IMR-90 (cell line): Measurements from ENCODE around the gene PCYT1B. TPM values are rescaled to one million over a fixed set of nuclear protein-coding genes. Genes with fewer than 3 reads are reported as not detected.

ENCODE experiments used
- ATAC-seq: fragments of 200-7000 bp; cut with Tn5 transposase; 2 replicates; pipeline ENCODE4 v1.9.1; 2020; ENCODE audit warnings: low read depth, mild to moderate bottlenecking, moderate library complexity
- BruUV-seq: library from RNA; stranded (reverse); fragments of 400-500 nt; replicated peaks from 2 replicates; lab custom pipeline; 2021; lab: Mats Ljungman, UMichigan
- CTCF ChIA-PET: fragments of 300-600 bp; formaldehyde crosslinking; extraction: SDS; loops from one replicate; lab custom pipeline; 2021; ENCODE audit warnings: antibody characterized with exemption; lab: Yijun Ruan, JAX
- POLR2A ChIA-PET: fragments of 300-600 bp; sonication (Branson Sonifier 250); formaldehyde crosslinking; loops from one replicate; lab custom pipeline; 2022; ENCODE audit warnings: antibody characterized with exemption; ENCODE audit not compliant: unreplicated experiment; lab: Charles Lee
- DNase-seq: peaks from one replicate; pipeline ENCODE4 v3.0.0; 2013
- H2AFZ ChIP-seq: replicated peaks from 2 replicates; pipeline ENCODE3; 2013; ENCODE audit warnings: low read length, mild to moderate bottlenecking; ENCODE audit not compliant: poor library complexity
- H2AK5ac ChIP-seq: 2 replicates; pipeline ENCODE4 v1.6.1; 2013; ENCODE audit warnings: low read depth, low read length, inconsistent platforms
- H2AK9ac ChIP-seq: replicated peaks from 2 replicates; pipeline ENCODE3; 2013; ENCODE audit warnings: mild to moderate bottlenecking, low read depth, low read length, moderate library complexity; ENCODE audit not compliant: poor library complexity
- H2BK120ac ChIP-seq: 2 replicates; pipeline ENCODE4 v1.6.1; 2013; ENCODE audit warnings: low read depth, low read length, inconsistent platforms
- H2BK15ac ChIP-seq: 3 replicates; pipeline ENCODE4 v1.6.1; 2013; ENCODE audit warnings: low read depth, low read length, inconsistent platforms
- H2BK20ac ChIP-seq: 2 replicates; pipeline ENCODE4 v1.6.1; 2013; ENCODE audit warnings: low read depth, mild to moderate bottlenecking, inconsistent platforms, low read length, moderate library complexity
- H2BK5ac ChIP-seq: 2 replicates; pipeline ENCODE4 v1.6.1; 2013; ENCODE audit warnings: mild to moderate bottlenecking, low read depth, low read length, inconsistent platforms; ENCODE audit not compliant: poor library complexity, severe bottlenecking
- H3K14ac ChIP-seq: replicated peaks from 2 replicates; pipeline ENCODE4 v1.6.1; 2013; ENCODE audit warnings: low read depth, low read length, inconsistent platforms
- H3K18ac ChIP-seq: 2 replicates; pipeline ENCODE4 v1.6.1; 2013; ENCODE audit warnings: low read depth, low read length, control low read depth
- H3K23ac ChIP-seq: 2 replicates; pipeline ENCODE4 v1.6.1; 2013; ENCODE audit warnings: low read depth, low read length, inconsistent platforms
- H3K27ac ChIP-seq: 2 replicates; pipeline ENCODE4 v1.5.1; 2013; ENCODE audit warnings: mild to moderate bottlenecking, control low read depth, low read length; ENCODE audit not compliant: insufficient read depth
- H3K27me3 ChIP-seq: 2 replicates; pipeline ENCODE4 v1.6.1; 2013; ENCODE audit warnings: low read length; ENCODE audit not compliant: control insufficient read depth, insufficient read depth
- H3K36me3 ChIP-seq: 2 replicates; pipeline ENCODE4 v1.6.1; 2013; ENCODE audit warnings: low read length, mixed read lengths; ENCODE audit not compliant: control insufficient read depth, insufficient read depth
- H3K4ac ChIP-seq: 2 replicates; pipeline ENCODE4 v1.6.1; 2013; ENCODE audit warnings: low read depth, low read length, inconsistent platforms
- H3K4me1 ChIP-seq: 2 replicates; pipeline ENCODE4 v1.6.1; 2013; ENCODE audit warnings: low read length, mixed read lengths; ENCODE audit not compliant: control insufficient read depth, insufficient read depth
- H3K4me2 ChIP-seq: 2 replicates; pipeline ENCODE4 v1.6.1; 2013; ENCODE audit warnings: low read depth, mild to moderate bottlenecking, control low read depth, low read length, moderate library complexity
- H3K4me3 ChIP-seq: 2 replicates; pipeline ENCODE4 v1.5.1; 2013; ENCODE audit warnings: low read depth, mild to moderate bottlenecking, control low read depth, low read length, moderate library complexity; ENCODE audit not compliant: insufficient read depth
- H3K56ac ChIP-seq: 2 replicates; pipeline ENCODE4 v1.6.1; 2013; ENCODE audit warnings: low read length, inconsistent platforms; ENCODE audit not compliant: insufficient read depth; ENCODE audit errors: extremely low read depth
- H3K79me1 ChIP-seq, 2 experiments: 2 replicates each; pipeline ENCODE4 v1.6.1; 2013; ENCODE audit warnings: low read length in 2 of 2, inconsistent platforms in 1 of 2, low read depth in 1 of 2
- H3K9ac ChIP-seq: 2 replicates; pipeline ENCODE4 v1.6.1; 2013; ENCODE audit warnings: low read depth, low read length, control low read depth
- H3K9me1 ChIP-seq: 2 replicates; pipeline ENCODE4 v1.6.1; 2013; ENCODE audit warnings: low read length, inconsistent platforms; ENCODE audit not compliant: insufficient read depth
- H3K9me3 ChIP-seq: 2 replicates; pipeline ENCODE4 v1.6.1; 2013; ENCODE audit warnings: low read length; ENCODE audit not compliant: control insufficient read depth, insufficient read depth
- H4K20me1 ChIP-seq: 2 replicates; pipeline ENCODE4 v1.6.1; 2013; ENCODE audit warnings: low read length, inconsistent platforms; ENCODE audit not compliant: insufficient read depth
- H4K5ac ChIP-seq: 2 replicates; pipeline ENCODE4 v1.6.1; 2013; ENCODE audit warnings: mild to moderate bottlenecking, low read depth, low read length, control low read depth
- H4K8ac ChIP-seq, 2 experiments: 2 replicates each; pipeline ENCODE4 v1.6.1; 2013; ENCODE audit warnings: low read depth in 2 of 2, low read length in 2 of 2, control low read depth in 1 of 2, inconsistent platforms in 1 of 2
- H4K91ac ChIP-seq: 2 replicates; pipeline ENCODE4 v1.6.1; 2013; ENCODE audit warnings: low read depth, low read length, inconsistent platforms; ENCODE audit not compliant: insufficient read depth
- BHLHE40 ChIP-seq: fragments of 150-350 bp; IDR thresholded peaks from 2 replicates; pipeline ENCODE4 v1.6.1; 2016; ENCODE audit warnings: mild to moderate bottlenecking, low read depth, low read length
- CEBPB ChIP-seq: IDR thresholded peaks from 2 replicates; pipeline ENCODE4 v1.6.1; 2012; ENCODE audit warnings: low read depth, low read length, improper control_type of control experiment
- CHD1 ChIP-seq: IDR thresholded peaks from 2 replicates; pipeline ENCODE4 v1.6.1; 2012; ENCODE audit warnings: low read depth, low read length, improper control_type of control experiment
- CTCF ChIP-seq: conservative IDR thresholded peaks from 2 replicates; pipeline ENCODE4 v1.5.1; 2012; ENCODE audit warnings: mild to moderate bottlenecking, low read depth, low read length, improper control_type of control experiment
- ELK1 ChIP-seq: fragments of 150-350 bp; IDR thresholded peaks from 2 replicates; pipeline ENCODE4 v1.6.1; 2016; ENCODE audit warnings: low read depth, mild to moderate bottlenecking, low read length, moderate library complexity, borderline replicate concordance
- FOS ChIP-seq: fragments of 150-350 bp; IDR thresholded peaks from 2 replicates; pipeline ENCODE4 v1.6.1; 2016; ENCODE audit warnings: low read depth, low read length
- MAFK ChIP-seq: IDR thresholded peaks from 2 replicates; pipeline ENCODE4 v1.6.1; 2012; ENCODE audit warnings: low read depth, low read length, improper control_type of control experiment
- MAZ ChIP-seq: IDR thresholded peaks from 2 replicates; pipeline ENCODE4 v1.6.1; 2012; ENCODE audit warnings: low read depth, mild to moderate bottlenecking, low read length, improper control_type of control experiment, moderate library complexity, borderline replicate concordance
- MXI1 ChIP-seq: IDR thresholded peaks from 2 replicates; pipeline ENCODE4 v1.6.1; 2012; ENCODE audit warnings: low read depth, mild to moderate bottlenecking, low read length, moderate library complexity, borderline replicate concordance
- NFE2L2 ChIP-seq: fragments of 150-350 bp; IDR thresholded peaks from 2 replicates; pipeline ENCODE4 v1.6.1; 2016; ENCODE audit warnings: low read depth, mild to moderate bottlenecking, low read length
- POLR2A ChIP-seq: IDR thresholded peaks from 2 replicates; pipeline ENCODE4 v1.6.1; 2012; ENCODE audit warnings: mild to moderate bottlenecking, low read depth, low read length
- RAD21 ChIP-seq: IDR thresholded peaks from 2 replicates; pipeline ENCODE4 v1.6.1; 2012; ENCODE audit warnings: low read length, improper control_type of control experiment
- RCOR1 ChIP-seq: IDR thresholded peaks from 2 replicates; pipeline ENCODE4 v1.6.1; 2012; ENCODE audit warnings: mild to moderate bottlenecking, low read length, improper control_type of control experiment; ENCODE audit not compliant: insufficient replicate concordance
- RFX5 ChIP-seq: IDR thresholded peaks from 2 replicates; pipeline ENCODE4 v1.8.0; 2012; ENCODE audit warnings: low read depth, mild to moderate bottlenecking, low read length, moderate library complexity
- SMC3 ChIP-seq: fragments of 150-350 bp; IDR thresholded peaks from 2 replicates; pipeline ENCODE4 v1.6.1; 2016; ENCODE audit warnings: low read depth, mild to moderate bottlenecking, antibody characterized with exemption, low read length, moderate library complexity
- USF2 ChIP-seq: fragments of 150-350 bp; IDR thresholded peaks from 2 replicates; pipeline ENCODE4 v1.6.1; 2017; ENCODE audit warnings: mild to moderate bottlenecking, antibody characterized with exemption, low read length, low read depth
- WGBS, 2 experiments: methylation state at CpG; one replicate each; pipeline versions ENCODE4 v1.1.5 to v1.1.7; 2013; ENCODE audit warnings: missing lambda C conversion rate in 2 of 2; ENCODE audit not compliant: insufficient read length in 1 of 2; ENCODE audit errors: extremely low coverage in 2 of 2; 5-methylcytosine and 5-hydroxymethylcytosine counted together
- dilution Hi-C: fragments of 300-500 bp; cut with HindIII; formaldehyde crosslinking; loops from one replicate; pipeline ENCODE4 v1.14.3; 2018; ENCODE audit warnings: low sequenced_read_pairs; ENCODE audit not compliant: unreplicated experiment
- in situ Hi-C: fragments of 300-500 bp; cut with MboI; formaldehyde crosslinking; loops from 3 replicates; pipeline ENCODE4 v1.14.3; 2019; ENCODE audit warnings: low sequenced_read_pairs, inconsistent platforms, mixed read lengths
- intact Hi-C: fragments of 100-400 bp; cut with micrococcal nuclease; formaldehyde crosslinking; loops from 2 replicates; pipeline ENCODE4 v1.10.0; 2022
- polyA plus RNA-seq, 3 experiments: library from polyadenylated mRNA; depleted of rRNA; stranded (reverse); fragments of >200 nt; gene quantifications; 2 replicates each; pipeline ENCODE4 v1.2.3, GENCODE V29; 2012; ENCODE audit warnings: low replicate concordance in 1 of 3
- total RNA-seq: library from RNA; depleted of rRNA; stranded (reverse); fragments of >200 nt; gene quantifications from 2 replicates; pipeline ENCODE4 v1.2.3, GENCODE V29; 2012

PCYT1B gene
- total and polyA plus RNA-seq, 2 of the 4 experiments (the other 2 are of a cell fraction) = under 0.01 to 0.09 TPM

- no peaks in the 10 kb centered on the region for H3K36me3 ChIP-seq
- no peak overlapping the region for H3K18ac ChIP-seq
- H3K4ac ChIP-seq = no peak overlapping the region
- H3K4me1 ChIP-seq = no peaks in the 10 kb centered on the region
- no peak for DNase-seq
- ChIA-PET CTCF (no interaction called here), POLR2A (no interaction called here)
- no peak overlapping the region for H2BK15ac ChIP-seq
- H3K56ac ChIP-seq = no peak overlapping the region
- no peak overlapping the region for H2BK120ac ChIP-seq
- TF ChIP-seq POLR2A = no peak
- TF ChIP-seq CHD1 = no peak
- no peak for TF ChIP-seq MXI1
- TF ChIP-seq RFX5 = no peak
- TF ChIP-seq MAZ = no peak
- TF ChIP-seq USF2 = no peak
- TF ChIP-seq BHLHE40 = no peak
- no peak for TF ChIP-seq FOS
- TF ChIP-seq NFE2L2 = no peak
- no peak for TF ChIP-seq MAFK
- no peak for TF ChIP-seq RAD21
- no peak for TF ChIP-seq ELK1
- TF ChIP-seq SMC3 = no peak
- TF ChIP-seq RCOR1 = no peak
- TF ChIP-seq CEBPB = no peak
- TF ChIP-seq CTCF = no peak
- no peak overlapping the region for H3K9ac ChIP-seq
- in situ Hi-C loops = no loop called here
- WGBS, 2 experiments = no CpG with 5 or more reads among the region's 4 CpGs
- H3K4me2 ChIP-seq = no peak overlapping the region
- no peak overlapping the region for H2AK5ac ChIP-seq
- no peaks in the 10 kb centered on the region for H3K79me1 ChIP-seq
- no peak overlapping the region for H3K4me3 ChIP-seq
- H4K91ac ChIP-seq = no peak overlapping the region
- H2AFZ ChIP-seq = no peak overlapping the region
- no peak overlapping the region for H4K8ac ChIP-seq
- peaks cover 8% of the 10 kb centered on the region; the same call in 1 of the 2 replicates for H3K27me3 ChIP-seq
- no peak overlapping the region for H2AK9ac ChIP-seq
- H3K27ac ChIP-seq = no peak overlapping the region
- dilution Hi-C loops = no loop called here
- H4K20me1 ChIP-seq = no peaks in the 10 kb centered on the region
- no peak for ATAC-seq
- intact Hi-C loops = no loop called here
- H3K14ac ChIP-seq = no peak overlapping the region
- BruUV-seq = no TSS peak
- no peak overlapping the region for H2BK5ac ChIP-seq
- no peaks in the 10 kb centered on the region for H3K9me3 ChIP-seq
- H4K5ac ChIP-seq = no peak overlapping the region
- H3K9me1 ChIP-seq = no peaks in the 10 kb centered on the region
- H3K23ac ChIP-seq = no peak overlapping the region
- no peak overlapping the region for H2BK20ac ChIP-seq
These were observed 94.1 kb downstream of the PCYT1B start for GRCh38 chrX:24553011-24553410.
